SU-DHL-6 (cell line): Measurements from ENCODE around the gene MAP1S.

Experiments used
- CTCF ChIP-seq: fragments of 200-600 bp; sonication (generic); IDR thresholded peaks from one replicate; pipeline ENCODE4 v1.5.1; 2017; ENCODE audit warnings: antibody characterized with exemption, mild to moderate bottlenecking, low read length, moderate library complexity; ENCODE audit not compliant: insufficient read depth, poor library complexity, severe bottlenecking
- EZH2phosphoT487 ChIP-seq: fragments of 200-600 bp; sonication (generic), shearing (Covaris generic); conservative IDR thresholded peaks from 2 replicates; pipeline ENCODE4 v1.6.1; 2018; ENCODE audit warnings: mild to moderate bottlenecking, antibody characterized with exemption, low read length, moderate library complexity, mixed read lengths

GRCh38 chr19:17762505-17763229 is 43.4 kb downstream of the MAP1S start:
- TF ChIP-seq CTCF, result no peak
- TF ChIP-seq EZH2phosphoT487, result no peak
